ENCODE data around the gene PGA3.
"Not testable (repeated sequence)": the region's sequence is repeated elsewhere in the genome, so short reads cannot be mapped to it uniquely, and the experiment has no call there.

The PGA3 gene

GRCh38 chr11:61202950-61203746 is at the start of gene PGA3:
Gene PGA3 (plus strand): TSS chr11:61203515. CDS start chr11:61203565, 50 bp downstream.
- DNase-seq, result not testable (repeated sequence)

GRCh38 chr11:61153593-61154095 is 49.7 kb upstream of the PGA3 start:
- no peak for DNase-seq

GRCh38 chr11:61154528-61154927 is 48.8 kb upstream of the PGA3 start:
- DNase-seq, result no peak

- no peak for DNase-seq
Observed at GRCh38 chr11:61155312-61155711, 48.0 kb upstream of the PGA3 start.

- no peak for DNase-seq
Observed at GRCh38 chr11:61155741-61156140, 47.6 kb upstream of the PGA3 start.

GRCh38 chr11:61157743-61158142 is 45.6 kb upstream of the PGA3 start:
- DNase-seq, result no peak

- no peak for DNase-seq
Observed at GRCh38 chr11:61158691-61159381, 44.5 kb upstream of the PGA3 start.

GRCh38 chr11:61160487-61161189 is 42.7 kb upstream of the PGA3 start:
- no peak for DNase-seq

GRCh38 chr11:61161190-61162091 is 41.9 kb upstream of the PGA3 start, which contains the start of gene VPS37C:
Gene VPS37C (minus strand): TSS chr11:61161426. CDS start chr11:61138829, 22,597 bp downstream.
- DNase-seq, result peak; percentile 95

- DNase-seq, result peak; percentile 42
Observed at GRCh38 chr11:61162092-61162941, 41.0 kb upstream of the PGA3 start.

- no peak for DNase-seq
Observed at GRCh38 chr11:61163021-61163420, 40.3 kb upstream of the PGA3 start.

GRCh38 chr11:61163714-61164605 is 39.4 kb upstream of the PGA3 start:
- DNase-seq, result no peak

- DNase-seq, result no peak
Observed at GRCh38 chr11:61164606-61165424, 38.5 kb upstream of the PGA3 start.

GRCh38 chr11:61165785-61166184 is 37.5 kb upstream of the PGA3 start:
- not testable (repeated sequence) for DNase-seq

GRCh38 chr11:61166331-61166730 is 37.0 kb upstream of the PGA3 start:
- not testable (repeated sequence) for DNase-seq

GRCh38 chr11:61168042-61168688 is 35.1 kb upstream of the PGA3 start:
- no peak for DNase-seq

- DNase-seq, result no peak
Observed at GRCh38 chr11:61168800-61169199, 34.5 kb upstream of the PGA3 start.

GRCh38 chr11:61170566-61170965 is 32.7 kb upstream of the PGA3 start:
- DNase-seq, result no peak

- DNase-seq, result no peak
Observed at GRCh38 chr11:61171907-61172306, 31.4 kb upstream of the PGA3 start.
